Right lobe of liver (tissue), 6 donors: Measurements from ENCODE around the gene SAMD8. TPM values are rescaled to one million over a fixed set of nuclear protein-coding genes. Genes with fewer than 3 reads are reported as not detected.
A peak's percentile ranks its signal among the peaks of the same experiment; 100 is the strongest.

Experiments used
- ATAC-seq, 4 donors: fragments of 200-7000 bp; cut with Tn5 transposase; one replicate each; pipeline ENCODE4 v1.9.1; 2020; ENCODE audit warnings: mild to moderate bottlenecking in 4 of 4, moderate library complexity in 4 of 4
- DNase-seq, 3 donors: peaks; one replicate each; pipeline ENCODE4 v3.0.0-alpha.2; 2020
- H3K27ac ChIP-seq, 3 donors: fragments of 200-600 bp; one replicate each; pipeline ENCODE4 v1.8.0; 2022
- H3K27me3 ChIP-seq, 2 donors: fragments of 200-600 bp; one replicate each; pipeline ENCODE4 v1.8.0; 2022
- H3K36me3 ChIP-seq, 4 donors: fragments of 200-600 bp; sonication (generic) in 1 of 4; one replicate each; pipeline versions ENCODE4 v1.5.1 to v1.8.0; 2017 to 2022; ENCODE audit warnings: control low read depth in 1 of 4
- H3K4me1 ChIP-seq, 4 donors: fragments of 200-600 bp; sonication (generic) in 1 of 4; one replicate each; pipeline versions ENCODE4 v1.5.1 to v1.8.0; 2017 to 2022; ENCODE audit warnings: control low read depth in 1 of 4
- H3K4me3 ChIP-seq, 3 donors: fragments of 200-600 bp; one replicate each; pipeline ENCODE4 v1.8.0; 2022
- H3K9me3 ChIP-seq, 4 donors: fragments of 200-600 bp; sonication (generic) in 1 of 4; one replicate each; pipeline versions ENCODE4 v1.5.1 to v1.8.0; 2017 to 2022; ENCODE audit warnings: control low read depth in 1 of 4
- POLR2A ChIP-seq: fragments of 450-650 bp; IDR thresholded peaks from one replicate; pipeline ENCODE4 v1.6.1; 2017; ENCODE audit warnings: antibody characterized with exemption, mild to moderate bottlenecking
- WGBS: methylation state at CpG from one replicate; pipeline ENCODE4 v1.1.6; 2018; ENCODE audit warnings: low coverage, low lambda C conversion rate; ENCODE audit not compliant: insufficient coverage; ENCODE audit errors: missing lambda C conversion rate; 5-methylcytosine and 5-hydroxymethylcytosine counted together
- intact Hi-C, 2 donors: fragments of 100-400 bp; cut with DNase I; formaldehyde crosslinking; loops; one replicate each; pipeline versions ENCODE4 v1.11.2 to v1.14.1; 2022
- total RNA-seq, 6 experiments: library from RNA; depleted of rRNA in 2 of 6; stranded (reverse); fragments of >200 nt in 2 of 6; fragmentation: NEBNext Ultra II Directional in 3 of 6; extraction: Animal tissue kit (Norgen Biotek cat#: 25700) in 3 of 6; gene quantifications; one replicate each; pipeline versions ENCODE4 v1.1.0 to v1.2.4, GENCODE V29; 2016 to 2023
- TF ChIP-seq, protein P1 (sequence below), 4 donors: fragments of 200-600 bp in 3 of 4; fragments of 450-650 bp in 1 of 4; IDR thresholded peaks; one replicate each; pipeline versions ENCODE4 v1.5.1 to v1.8.0; 2016 to 2022; ENCODE audit warnings: antibody characterized with exemption in 4 of 4, mild to moderate bottlenecking in 2 of 4
- donor health status: DM: no; HTN: yes; CAD: no.
- donor health status: DM: no; HTN: no; CAD: no.
- donor health status: DM: no; HTN: no; CAD: no.
- donor health status: DM: no; HTN: yes; CAD: no.
- donor health status: DM: no; HTN: yes; CAD: no.

The SAMD8 gene
- total RNA-seq, 6 experiments from 2014 or later, result 5.7 to 13.2 (median 9.3) TPM

GRCh38 chr10:75230600-75231038 is 119.2 kb downstream of the SAMD8 start:
- H3K36me3 ChIP-seq, result peaks cover 2 to 35% (median 15%) of the 10 kb centered on the region in 4 donors
- peak; percentile 86 to 89 (median 88) for DNase-seq
- no peak overlapping the region for H3K27ac ChIP-seq
- no peak overlapping the region for H3K4me3 ChIP-seq
- ATAC-seq, result peak; percentile 28 to 48 (median 38)
- no peaks in the 10 kb centered on the region for H3K4me1 ChIP-seq
- no peak for TF ChIP-seq POLR2A
- TF ChIP-seq, protein P1, sequence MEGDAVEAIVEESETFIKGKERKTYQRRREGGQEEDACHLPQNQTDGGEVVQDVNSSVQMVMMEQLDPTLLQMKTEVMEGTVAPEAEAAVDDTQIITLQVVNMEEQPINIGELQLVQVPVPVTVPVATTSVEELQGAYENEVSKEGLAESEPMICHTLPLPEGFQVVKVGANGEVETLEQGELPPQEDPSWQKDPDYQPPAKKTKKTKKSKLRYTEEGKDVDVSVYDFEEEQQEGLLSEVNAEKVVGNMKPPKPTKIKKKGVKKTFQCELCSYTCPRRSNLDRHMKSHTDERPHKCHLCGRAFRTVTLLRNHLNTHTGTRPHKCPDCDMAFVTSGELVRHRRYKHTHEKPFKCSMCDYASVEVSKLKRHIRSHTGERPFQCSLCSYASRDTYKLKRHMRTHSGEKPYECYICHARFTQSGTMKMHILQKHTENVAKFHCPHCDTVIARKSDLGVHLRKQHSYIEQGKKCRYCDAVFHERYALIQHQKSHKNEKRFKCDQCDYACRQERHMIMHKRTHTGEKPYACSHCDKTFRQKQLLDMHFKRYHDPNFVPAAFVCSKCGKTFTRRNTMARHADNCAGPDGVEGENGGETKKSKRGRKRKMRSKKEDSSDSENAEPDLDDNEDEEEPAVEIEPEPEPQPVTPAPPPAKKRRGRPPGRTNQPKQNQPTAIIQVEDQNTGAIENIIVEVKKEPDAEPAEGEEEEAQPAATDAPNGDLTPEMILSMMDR (IDR thresholded peaks at IDR 0.05), result peak; percentile 87 to 93 (median 92)
- no peaks in the 10 kb centered on the region for H3K27me3 ChIP-seq
- no peaks in the 10 kb centered on the region for H3K9me3 ChIP-seq
- intact Hi-C loops, result loop anchor here (5.0 to 10.0 kb wide), 3 partner anchors 46 to 126 kb away; partner anchors contain the start of gene SAMD8 (in 1 of the 2)
- 26% methylated on average over 5 of the region's 5 CpGs for WGBS

Other genes with a start within 250 kb of the SAMD8 start
- 10 to 100 TPM; 48.3 to 92.7 (median 70.2) TPM for gene VDAC2, start 99.1 kb downstream of the SAMD8 start, total RNA-seq
- gene COMTD1, start 124.3 kb downstream of the SAMD8 start, total RNA-seq, result 10 to 100 TPM; 14.3 to 88.7 (median 22.1) TPM